HCEC 1CT (cell line): ENCODE results near the gene CAMTA1.

ENCODE experiments used
- DNase-seq: peaks from one replicate; pipeline ENCODE4 v3.0.0-alpha.2; 2017

Gene CAMTA1

GRCh38 chr1:7578206-7578605 is 793.0 kb downstream of the CAMTA1 start:
- no peak for DNase-seq

GRCh38 chr1:7579016-7579415 is 793.8 kb downstream of the CAMTA1 start:
- DNase-seq = no peak

GRCh38 chr1:7579831-7580804 is 794.9 kb downstream of the CAMTA1 start:
- no peak for DNase-seq

- DNase-seq = no peak
Observed at GRCh38 chr1:7580923-7581753, 795.9 kb downstream of the CAMTA1 start.

GRCh38 chr1:7581754-7582459 is 796.7 kb downstream of the CAMTA1 start:
- DNase-seq = no peak

- no peak for DNase-seq
Observed at GRCh38 chr1:7582460-7582972, 797.3 kb downstream of the CAMTA1 start.

- no peak for DNase-seq
Observed at GRCh38 chr1:7583291-7584096, 798.2 kb downstream of the CAMTA1 start.

- no peak for DNase-seq
Observed at GRCh38 chr1:7584157-7584556, 798.9 kb downstream of the CAMTA1 start.

GRCh38 chr1:7584643-7585042 is 799.4 kb downstream of the CAMTA1 start:
- DNase-seq = no peak

- DNase-seq = no peak
Observed at GRCh38 chr1:7585216-7585907, 800.1 kb downstream of the CAMTA1 start.

- DNase-seq = no peak
Observed at GRCh38 chr1:7586031-7586941, 801.0 kb downstream of the CAMTA1 start.

GRCh38 chr1:7587108-7587772 is 802.0 kb downstream of the CAMTA1 start:
- DNase-seq = no peak

GRCh38 chr1:7587773-7588456 is 802.7 kb downstream of the CAMTA1 start:
- no peak for DNase-seq

GRCh38 chr1:7588457-7588827 is 803.2 kb downstream of the CAMTA1 start:
- no peak for DNase-seq

GRCh38 chr1:7589080-7589735 is 804.0 kb downstream of the CAMTA1 start:
- no peak for DNase-seq

GRCh38 chr1:7589774-7590425 is 804.6 kb downstream of the CAMTA1 start:
- no peak for DNase-seq

GRCh38 chr1:7590426-7590790 is 805.2 kb downstream of the CAMTA1 start:
- DNase-seq = no peak

GRCh38 chr1:7591565-7591964 is 806.3 kb downstream of the CAMTA1 start:
- DNase-seq = no peak
